Central memory CD8-positive, alpha-beta T cell (primary cell): ENCODE results near the gene ZNF727.
"Not testable (repeated sequence)": the region's sequence is repeated elsewhere in the genome, so short reads cannot be mapped to it uniquely, and the experiment has no call there.

Source experiments
- ATAC-seq: fragments of 150-1000 bp; cut with Tn5 transposase; replicated peaks from 2 replicates; pipeline ENCODE4 v1.10.0; 2022; ENCODE audit warnings: mild to moderate bottlenecking, moderate FRiP score, moderate number of reproducible peaks; ENCODE audit not compliant: poor library complexity, severe bottlenecking; ENCODE audit errors: extremely low read depth
- DNase-seq, 2 donors: peaks; one replicate each; pipeline ENCODE4 v3.0.0; 2021; ENCODE audit warnings: low spot score in 2 of 2
- H3K27ac Mint-ChIP-seq: one replicate; pipeline ENCODE4 v1.8.0; 2022; ENCODE audit warnings: low read depth, mild to moderate bottlenecking, moderate library complexity, mixed read lengths
- H3K27me3 Mint-ChIP-seq: one replicate; pipeline ENCODE4 v1.8.0; 2022; ENCODE audit warnings: mixed read lengths
- H3K36me3 Mint-ChIP-seq: one replicate; pipeline ENCODE4 v1.8.0; 2022; ENCODE audit warnings: mild to moderate bottlenecking, moderate library complexity, mixed read lengths; ENCODE audit not compliant: insufficient read depth
- H3K4me1 Mint-ChIP-seq: one replicate; pipeline ENCODE4 v1.8.0; 2022; ENCODE audit warnings: mixed read lengths
- H3K4me3 Mint-ChIP-seq: one replicate; pipeline ENCODE4 v1.8.0; 2022; ENCODE audit warnings: mild to moderate bottlenecking, moderate library complexity, mixed read lengths
- H3K9me3 Mint-ChIP-seq: one replicate; pipeline ENCODE4 v1.8.0; 2022; ENCODE audit warnings: mixed read lengths

ZNF727 gene

DNA sequence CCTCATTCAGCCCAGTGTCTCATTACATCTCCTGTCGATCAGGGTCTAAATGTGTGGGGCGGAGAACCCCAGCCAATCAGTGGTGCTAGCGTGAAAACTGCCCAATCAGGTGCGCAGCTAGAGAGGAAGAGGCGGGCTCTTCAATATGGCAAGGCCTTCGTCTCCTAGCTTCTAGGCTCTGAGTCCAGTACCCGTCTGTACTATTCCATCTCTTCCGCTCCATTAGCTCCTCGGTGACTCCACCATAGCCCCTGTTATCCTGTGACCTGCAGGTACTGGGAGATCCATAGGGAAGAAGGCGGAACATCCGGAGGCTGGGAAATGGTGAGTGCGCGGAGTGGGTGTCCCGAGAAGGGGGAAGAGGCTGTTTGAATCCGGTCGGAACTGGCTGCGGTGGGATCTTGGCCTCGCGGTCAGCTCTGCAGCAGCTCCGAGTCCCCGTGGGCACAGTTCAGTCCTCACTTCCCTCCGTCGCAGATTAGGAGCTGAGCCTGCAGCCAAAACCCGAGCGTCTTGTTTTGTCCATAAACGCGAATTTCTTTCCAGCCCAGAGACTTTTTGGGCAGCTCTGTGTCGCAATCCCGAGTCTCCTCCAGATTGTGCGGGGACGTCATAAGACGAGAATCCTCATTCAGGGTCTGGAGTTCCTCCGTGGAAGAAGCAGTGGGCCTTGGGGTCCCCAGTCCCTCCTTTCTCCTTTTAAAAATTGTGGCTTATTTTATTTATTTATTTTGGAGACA is at the start of gene ZNF727:
TSS of gene ZNF727 (plus strand) at position 134 of the 740 bp plus-strand sequence. CDS start at position 322, 188 bp downstream.
- H3K27ac Mint-ChIP-seq, result peak within 1 kb of the TSS; percentile 29
- peak; percentile 43 for ATAC-seq

DNA sequence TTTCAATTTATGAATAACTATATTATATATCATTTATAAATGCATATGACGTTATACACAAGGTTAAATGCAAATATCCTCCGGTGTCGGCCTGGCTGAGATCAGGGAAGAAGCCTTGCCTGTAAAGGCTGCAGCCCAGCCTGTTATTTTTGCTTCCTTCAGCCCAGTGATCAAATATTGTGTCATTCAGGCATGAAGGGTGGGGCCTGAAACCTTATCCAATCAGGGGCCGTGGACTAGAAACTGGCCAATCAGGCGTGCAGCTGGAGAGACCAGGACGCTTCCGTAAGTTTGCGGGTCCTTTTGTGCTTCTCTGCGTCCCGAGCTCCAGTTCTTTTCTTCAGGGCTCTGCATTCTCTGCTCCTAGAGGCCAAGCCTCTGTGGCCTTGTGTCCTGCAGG is 46.7 kb upstream of the ZNF727 start, which contains the start of gene ZNF722:
TSS of gene ZNF722 (plus strand) at position 301 of the 400 bp plus-strand sequence. CDS start 113 bp downstream, outside the sequence.
- no peak for ATAC-seq
- no peak for DNase-seq
- H3K27me3 Mint-ChIP-seq, result no peaks in the 10 kb centered on the region
- H3K9me3 Mint-ChIP-seq, result peaks cover 5% of the 10 kb centered on the region
- no peaks in the 10 kb centered on the region for H3K4me1 Mint-ChIP-seq
- H3K36me3 Mint-ChIP-seq, result no peaks in the 10 kb centered on the region
- no peak within 1 kb of the TSS for H3K4me3 Mint-ChIP-seq
- no peak within 1 kb of the TSS for H3K27ac Mint-ChIP-seq

More for the DNA sequence above, at the start of gene ZNF727:
- no peaks in the 10 kb centered on the region for H3K36me3 Mint-ChIP-seq
- DNase-seq, result no peak
- peaks cover 21% of the 10 kb centered on the region for H3K9me3 Mint-ChIP-seq
- H3K4me3 Mint-ChIP-seq, result peak within 1 kb of the TSS; percentile 44
- no peaks in the 10 kb centered on the region for H3K4me1 Mint-ChIP-seq
- no peaks in the 10 kb centered on the region for H3K27me3 Mint-ChIP-seq

DNA sequence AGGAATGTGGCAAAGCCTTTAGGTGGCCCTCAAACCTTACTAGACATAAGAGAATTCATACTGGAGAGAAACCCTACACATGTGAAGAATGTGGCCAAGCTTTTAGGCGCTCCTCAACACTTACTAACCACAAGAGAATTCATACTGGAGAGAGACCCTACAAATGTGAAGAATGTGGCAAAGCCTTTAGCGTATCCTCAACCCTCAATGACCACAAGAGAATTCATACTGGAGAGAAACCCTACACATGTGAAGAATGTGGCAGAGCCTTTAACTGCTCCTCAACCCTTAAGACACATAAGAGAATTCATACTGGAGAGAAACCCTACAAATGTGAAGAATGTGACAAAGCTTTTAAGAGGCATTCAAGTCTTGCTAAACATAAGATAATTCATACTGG is 29.7 kb upstream of the ZNF727 start:
- H3K4me1 Mint-ChIP-seq, ATAC-seq, DNase-seq, H3K4me3 Mint-ChIP-seq, H3K36me3 Mint-ChIP-seq, H3K27ac Mint-ChIP-seq, H3K27me3 Mint-ChIP-seq: not testable (repeated sequence)
- H3K9me3 Mint-ChIP-seq, result peaks cover 24% of the 10 kb centered on the region

DNA sequence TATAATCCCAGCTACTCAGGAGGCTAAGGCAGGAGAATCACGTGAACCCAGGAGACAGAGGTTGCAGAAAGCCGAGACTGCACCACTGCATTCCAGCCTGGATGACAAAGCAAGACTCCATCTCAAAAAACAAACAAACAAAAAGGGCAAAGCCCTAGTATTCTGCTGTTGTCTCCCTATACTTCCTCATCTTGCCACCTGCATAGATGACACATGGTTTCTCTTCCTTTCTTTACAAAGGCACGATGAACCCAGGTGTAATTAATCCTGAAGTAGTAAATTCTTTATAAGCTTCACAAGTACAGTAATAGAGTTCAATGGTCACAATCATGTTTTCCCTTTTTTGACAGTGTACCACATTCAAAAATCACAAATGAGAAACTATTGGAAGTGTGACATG is 9.8 kb upstream of the ZNF727 start:
- H3K27ac Mint-ChIP-seq, result no peak overlapping the region
- DNase-seq (no peak), ATAC-seq (no peak)
- no peak overlapping the region for H3K4me3 Mint-ChIP-seq
- no peaks in the 10 kb centered on the region for H3K27me3 Mint-ChIP-seq
- peaks cover 23% of the 10 kb centered on the region for H3K9me3 Mint-ChIP-seq
- H3K36me3 Mint-ChIP-seq, result no peaks in the 10 kb centered on the region
- no peaks in the 10 kb centered on the region for H3K4me1 Mint-ChIP-seq

DNA sequence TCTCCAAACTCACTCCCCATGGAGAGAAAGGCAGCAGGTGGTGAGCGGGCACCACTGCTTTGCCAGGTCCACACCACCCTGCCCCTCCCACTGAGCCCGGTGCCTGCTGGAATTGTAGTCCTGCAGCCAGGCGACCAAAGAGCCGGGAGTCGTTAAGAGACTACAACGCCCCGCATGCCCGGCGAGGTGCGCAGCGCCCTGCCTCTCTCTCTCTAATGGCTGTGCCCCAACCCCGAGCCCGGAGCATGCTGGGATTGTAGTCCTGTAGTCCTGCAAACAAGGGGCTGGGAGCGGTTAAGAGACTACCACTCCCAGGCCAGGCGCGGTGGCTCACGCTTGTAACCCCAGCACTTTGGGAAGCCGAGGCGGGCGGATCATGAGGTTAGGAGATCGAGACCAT is 8.1 kb upstream of the ZNF727 start:
- ATAC-seq (no peak), DNase-seq (no peak)
- no peaks in the 10 kb centered on the region for H3K36me3 Mint-ChIP-seq
- no peak overlapping the region for H3K4me3 Mint-ChIP-seq
- H3K27ac Mint-ChIP-seq, result no peak overlapping the region
- peaks cover 23% of the 10 kb centered on the region for H3K9me3 Mint-ChIP-seq
- H3K4me1 Mint-ChIP-seq, result no peaks in the 10 kb centered on the region
- no peaks in the 10 kb centered on the region for H3K27me3 Mint-ChIP-seq

DNA sequence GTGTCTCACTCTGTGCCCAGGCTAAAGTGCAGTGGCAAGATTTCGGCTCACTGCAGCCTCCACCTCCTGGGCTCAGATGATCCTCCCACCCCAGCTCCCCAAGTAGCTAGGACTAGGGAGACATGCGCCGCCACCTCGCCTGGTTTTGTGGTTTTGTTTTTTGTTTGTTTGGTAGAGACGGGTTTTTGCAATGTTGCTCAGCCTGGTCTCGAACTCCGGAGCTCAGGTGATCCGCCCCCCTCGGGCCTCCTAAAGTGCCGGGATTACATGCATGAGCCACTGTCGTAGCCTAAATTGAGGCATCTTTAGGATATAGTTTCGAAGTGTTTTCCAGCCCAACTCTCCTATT is 781 bp downstream of the ZNF727 start:
- Mint-ChIP-seq H3K27ac (no peak overlapping the region), H3K4me1 (no peaks in the 10 kb centered on the region), H3K4me3 (peak overlapping the region; percentile 44), H3K9me3 (peaks cover 21% of the 10 kb centered on the region), H3K36me3 (no peaks in the 10 kb centered on the region), H3K27me3 (no peaks in the 10 kb centered on the region)
- ATAC-seq (no peak), DNase-seq (no peak)

DNA sequence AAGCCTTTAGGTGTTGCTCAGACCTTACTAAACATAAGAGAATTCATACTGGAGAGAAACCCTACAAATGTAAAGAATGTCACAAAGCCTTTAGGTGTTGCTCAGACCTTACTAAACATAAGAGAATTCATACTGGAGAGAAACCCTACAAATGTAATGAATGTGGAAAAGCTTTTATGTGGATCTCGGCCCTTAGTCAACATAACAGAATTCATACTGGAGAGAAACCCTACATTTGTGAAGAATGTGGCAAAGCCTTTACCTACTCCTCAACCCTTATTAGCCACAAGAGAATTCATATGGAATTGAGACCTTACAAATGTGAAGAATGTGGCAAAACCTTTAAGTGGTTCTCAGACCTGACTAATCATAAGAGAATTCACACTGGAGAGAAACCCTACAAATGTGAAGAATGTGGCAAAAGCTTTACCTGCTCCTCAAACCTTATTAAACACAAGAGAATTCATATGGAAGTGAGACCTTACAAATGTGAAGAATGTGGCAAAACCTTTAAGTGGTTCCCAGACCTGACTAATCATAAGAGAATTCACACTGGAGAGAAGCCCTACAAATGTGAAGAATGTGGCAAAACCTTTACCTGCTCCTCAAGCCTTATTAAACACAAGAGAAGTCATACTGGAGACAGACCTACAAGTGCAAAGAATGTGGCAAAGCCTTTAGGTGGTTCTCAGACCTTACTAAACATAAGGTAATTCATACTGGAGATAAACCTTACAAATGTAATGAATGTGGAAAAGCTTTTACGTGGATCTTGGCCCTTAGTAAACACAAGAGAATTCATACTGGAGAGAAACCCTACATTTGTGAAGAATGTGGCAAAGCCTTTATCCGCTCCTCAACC is 32.8 kb downstream of the ZNF727 start:
- peaks cover 57% of the 10 kb centered on the region for H3K9me3 Mint-ChIP-seq
- H3K36me3 Mint-ChIP-seq, H3K4me3 Mint-ChIP-seq, DNase-seq, ATAC-seq, H3K27me3 Mint-ChIP-seq, H3K27ac Mint-ChIP-seq, H3K4me1 Mint-ChIP-seq: not testable (repeated sequence)

DNA sequence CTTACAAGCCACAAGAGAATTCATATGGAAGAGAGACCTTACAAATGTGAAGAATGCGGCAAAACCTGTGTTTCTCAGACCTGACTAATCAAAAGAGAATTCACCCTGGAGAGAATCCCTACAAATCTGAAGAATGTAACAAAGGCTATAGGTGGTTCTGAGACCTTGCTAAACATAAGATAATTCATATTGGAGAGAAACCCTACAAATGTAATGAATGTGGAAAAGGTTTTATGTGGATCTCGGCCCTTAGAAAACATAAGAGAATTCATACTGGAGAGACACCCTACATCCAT is 33.4 kb downstream of the ZNF727 start:
- Mint-ChIP-seq H3K9me3 (peaks cover 55% of the 10 kb centered on the region), H3K4me1 (no peaks in the 10 kb centered on the region), H3K36me3 (no peaks in the 10 kb centered on the region), H3K27me3 (no peaks in the 10 kb centered on the region), H3K27ac (no peak overlapping the region), H3K4me3 (no peak overlapping the region)
- ATAC-seq (no peak), DNase-seq (no peak)

DNA sequence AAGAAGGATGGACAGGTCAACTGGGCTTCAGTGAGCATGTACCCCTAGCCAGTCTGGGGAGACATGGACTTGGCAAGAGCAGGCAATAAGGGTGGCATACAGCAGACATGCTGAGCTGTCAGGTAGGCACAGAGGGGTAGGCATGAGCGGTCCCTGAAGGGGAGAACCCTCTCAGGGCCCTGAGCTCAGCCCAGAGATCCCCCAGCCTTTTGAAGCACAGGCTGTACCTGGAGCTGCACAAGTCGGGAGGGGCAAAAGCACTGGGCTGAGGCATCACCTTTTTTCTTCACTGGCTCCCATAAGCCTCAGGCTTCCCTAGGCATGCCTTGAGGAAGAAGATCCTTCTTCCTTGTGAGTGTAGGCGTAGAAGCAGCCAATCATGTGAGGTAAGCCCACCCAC is 42.3 kb downstream of the ZNF727 start:
- DNase-seq (no peak), ATAC-seq (no peak)
- H3K4me3 Mint-ChIP-seq, result no peak overlapping the region
- H3K4me1 Mint-ChIP-seq, result no peaks in the 10 kb centered on the region
- H3K36me3 Mint-ChIP-seq, result no peaks in the 10 kb centered on the region
- H3K27ac Mint-ChIP-seq, result no peak overlapping the region
- no peaks in the 10 kb centered on the region for H3K27me3 Mint-ChIP-seq
- peaks cover 14% of the 10 kb centered on the region for H3K9me3 Mint-ChIP-seq

DNA sequence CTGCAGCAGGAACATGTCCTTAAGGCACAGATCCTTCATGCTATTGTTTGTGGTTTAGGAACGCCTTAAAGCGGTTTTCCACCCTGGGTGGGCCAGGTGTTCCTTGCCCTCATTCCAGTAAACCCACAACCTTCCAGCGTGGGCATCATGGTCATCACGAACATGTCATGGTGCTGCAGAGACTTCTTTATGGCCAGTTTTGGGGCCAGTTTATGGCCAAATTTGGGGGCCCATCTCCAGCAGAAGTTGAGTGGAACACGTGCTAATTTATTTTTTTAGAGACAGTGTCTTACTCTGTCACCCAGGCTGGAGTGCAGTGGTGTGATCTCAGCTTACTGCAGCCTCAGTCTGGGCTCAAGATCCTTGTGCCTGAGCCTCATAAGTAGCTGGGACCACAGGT is 43.6 kb downstream of the ZNF727 start:
- not testable (repeated sequence) for ATAC-seq, H3K36me3 Mint-ChIP-seq, H3K27me3 Mint-ChIP-seq, H3K4me3 Mint-ChIP-seq, DNase-seq, H3K4me1 Mint-ChIP-seq, H3K27ac Mint-ChIP-seq
- peaks cover 19% of the 10 kb centered on the region for H3K9me3 Mint-ChIP-seq
